ENCODE data around the gene LCN12. TPM values are rescaled to one million over a fixed set of nuclear protein-coding genes. Genes with fewer than 3 reads are reported as not detected.

LCN12 gene, protein sequence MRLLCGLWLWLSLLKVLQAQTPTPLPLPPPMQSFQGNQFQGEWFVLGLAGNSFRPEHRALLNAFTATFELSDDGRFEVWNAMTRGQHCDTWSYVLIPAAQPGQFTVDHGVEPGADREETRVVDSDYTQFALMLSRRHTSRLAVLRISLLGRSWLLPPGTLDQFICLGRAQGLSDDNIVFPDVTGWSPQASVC
- not detected for polyA plus RNA-seq (ENCODE audit: low read depth in 6 of 6)

DNA sequence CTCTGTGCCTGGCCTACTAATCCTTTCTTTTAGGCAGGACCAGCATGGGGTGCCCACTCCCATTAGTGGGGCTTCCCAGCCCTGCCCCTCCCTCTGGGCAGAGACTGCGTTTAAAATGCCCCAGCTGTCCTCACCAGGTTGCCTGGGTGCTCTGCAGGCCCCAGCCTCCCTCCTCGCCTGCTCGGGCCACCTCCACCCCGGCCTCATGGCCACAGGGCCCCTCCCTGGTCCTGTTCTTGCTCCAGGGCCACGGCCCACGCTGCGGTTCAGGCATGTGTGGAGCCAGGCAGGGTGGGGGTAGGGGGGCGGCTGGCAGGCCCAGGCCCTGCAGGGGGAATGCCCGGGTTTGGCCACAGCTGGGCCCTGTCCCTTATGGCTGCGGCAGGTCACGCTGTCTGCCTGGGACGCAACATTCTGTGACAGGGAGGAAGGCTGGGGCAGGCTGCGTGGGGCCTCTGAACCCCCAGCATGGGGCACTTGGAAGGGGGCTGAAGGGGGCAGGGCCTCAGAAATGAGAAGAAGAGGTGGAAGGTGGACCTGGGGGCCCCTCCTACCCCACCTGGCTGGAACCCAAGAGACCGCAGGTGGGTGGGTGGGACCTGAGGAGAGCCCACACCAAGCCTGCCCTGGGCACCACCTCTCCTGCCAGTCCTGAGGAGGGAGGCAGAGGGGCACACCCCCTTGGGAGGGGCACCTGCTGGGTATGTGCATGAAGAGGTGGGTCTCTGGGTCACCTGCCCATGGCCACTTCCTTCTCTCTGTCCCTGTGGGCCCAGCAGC lies at the start of gene LCN12:
TSS of gene LCN12 (plus strand) at position 733 of the 780 bp plus-strand sequence. CDS start 55 bp downstream, outside the sequence.
- Mint-ChIP-seq H3K27me3 (peaks cover 3 to 11% (median 6%) of the 10 kb centered on the region in 3 donors), H3K36me3 (peaks cover 0 to 6% of the 10 kb centered on the region in 2 donors), H3K4me3 (peak within 1 kb of the TSS in 5 of 8 donors; percentile 9 to 88 (median 29)), H3K4me1 (peaks cover 2 to 14% (median 10%) of the 10 kb centered on the region in 3 donors), H3K9me3 (peaks cover 0 to 4% (median 0%) of the 10 kb centered on the region in 7 donors), H3K27ac (no peak within 1 kb of the TSS)
- DNase-seq = no peak
- no peak for ATAC-seq (ENCODE audit: low read depth in 2 of 2)

DNA sequence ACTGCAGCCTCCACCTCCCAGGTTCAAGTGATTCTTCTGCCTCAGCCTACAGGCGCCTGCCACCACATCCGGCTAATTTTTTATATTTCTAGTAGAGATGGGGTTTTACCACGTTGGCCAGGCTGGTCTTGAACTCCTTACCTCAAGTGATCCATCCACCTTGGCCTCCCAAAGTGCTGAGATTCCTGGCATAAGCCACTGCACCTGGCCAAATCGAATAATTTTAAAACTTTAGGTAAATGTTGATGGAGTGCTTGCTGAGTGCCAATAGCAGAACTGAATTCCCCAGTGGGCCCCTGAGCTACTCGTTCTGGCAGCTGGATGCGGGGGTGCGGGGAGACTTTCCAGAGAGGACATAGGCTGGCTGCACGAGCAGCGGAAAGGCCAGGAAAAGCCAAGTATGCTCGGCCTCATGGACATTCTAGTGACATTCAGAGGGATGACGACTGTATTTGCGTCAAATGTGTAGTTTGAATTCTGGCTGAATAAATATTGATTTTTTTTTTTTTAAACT lies 49.0 kb upstream of the LCN12 start:
- peak overlapping the region in 2 of 8 donors; percentile 19 to 44 for H3K4me3 Mint-ChIP-seq
- no peaks in the 10 kb centered on the region for H3K9me3 Mint-ChIP-seq
- peaks cover 20 to 43% (median 27%) of the 10 kb centered on the region in 3 donors for H3K4me1 Mint-ChIP-seq
- no peaks in the 10 kb centered on the region for H3K27me3 Mint-ChIP-seq
- ATAC-seq (ENCODE audit: low read depth in 2 of 2) (no peak), DNase-seq (no peak)
- peak overlapping the region in 5 of 6 donors; percentile 47 to 97 (median 92) for H3K27ac Mint-ChIP-seq
- peaks cover 5 to 7% of the 10 kb centered on the region in 2 donors for H3K36me3 Mint-ChIP-seq

DNA sequence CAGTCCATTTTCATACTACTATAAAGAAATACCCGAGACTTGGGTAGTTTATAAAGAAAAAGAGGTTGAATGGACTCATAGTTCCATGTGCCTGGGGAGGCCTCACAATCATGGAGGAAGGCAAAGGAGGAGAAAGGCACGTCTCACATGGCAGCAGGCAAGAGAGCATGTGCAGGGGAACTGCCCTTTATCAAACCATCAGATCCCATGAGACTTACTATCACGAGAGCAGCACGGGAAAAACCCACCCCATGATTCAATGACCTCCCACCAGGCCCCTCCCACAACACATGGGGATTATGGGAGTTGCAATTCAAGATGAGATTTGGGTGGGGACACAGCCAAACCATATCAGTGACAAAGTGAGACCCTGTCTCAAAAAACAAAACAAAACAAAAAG lies 45.8 kb upstream of the LCN12 start:
- ATAC-seq (ENCODE audit: low read depth in 2 of 2) = no peak
- no peak for DNase-seq
- H3K4me3 Mint-ChIP-seq = peak overlapping the region in 1 of 8 donors; percentile 37
- H3K9me3 Mint-ChIP-seq = no peaks in the 10 kb centered on the region
- H3K4me1 Mint-ChIP-seq = peaks cover 15 to 35% (median 21%) of the 10 kb centered on the region in 3 donors
- H3K27me3 Mint-ChIP-seq = no peaks in the 10 kb centered on the region
- H3K27ac Mint-ChIP-seq = no peak overlapping the region
- H3K36me3 Mint-ChIP-seq = no peaks in the 10 kb centered on the region

DNA sequence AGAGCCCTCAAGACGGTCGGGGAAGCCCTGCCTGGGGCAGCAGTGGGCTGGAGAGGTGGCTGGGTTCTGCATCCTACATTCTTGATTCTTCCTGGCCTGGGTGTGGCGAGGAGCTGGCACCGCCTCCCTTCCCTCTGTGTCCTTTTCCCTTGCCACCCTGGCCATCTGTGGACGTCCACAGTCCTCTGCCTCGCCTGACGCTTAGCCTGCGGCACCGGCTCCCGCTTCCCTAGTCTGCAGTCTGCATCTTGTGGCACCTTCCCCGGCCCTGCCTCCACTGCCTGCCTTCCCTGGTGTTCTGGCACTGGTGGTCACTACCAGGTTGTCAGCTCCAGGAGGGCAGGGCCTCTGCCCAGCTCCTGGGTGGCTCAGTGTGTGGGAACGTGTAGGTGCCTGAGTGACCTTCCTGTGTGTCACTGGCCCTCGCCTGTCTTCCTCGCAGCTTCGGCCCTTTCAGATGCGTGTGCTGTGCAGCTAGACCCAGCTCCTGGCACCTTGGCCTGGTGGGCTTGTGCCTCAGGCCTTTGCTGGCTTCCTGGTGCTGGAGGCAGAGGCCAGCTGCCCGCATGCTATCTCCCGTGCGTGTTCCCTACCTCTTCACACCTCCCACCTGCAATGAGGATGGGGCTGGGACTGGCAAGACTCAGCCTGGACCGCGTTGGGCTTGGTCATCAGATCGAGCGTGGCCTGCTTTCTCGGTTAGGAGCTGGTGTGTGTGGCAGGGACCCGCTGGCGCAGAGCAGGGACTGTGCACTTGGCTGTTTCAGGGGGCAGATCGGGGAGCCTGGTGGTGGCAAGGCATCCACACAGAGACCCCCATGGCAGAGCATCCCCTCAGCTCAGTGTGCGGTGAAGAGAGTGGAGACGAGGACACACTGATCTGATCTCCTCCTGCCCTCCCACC lies 44.8 kb upstream of the LCN12 start:
- no peaks in the 10 kb centered on the region for H3K9me3 Mint-ChIP-seq
- DNase-seq (no peak), ATAC-seq (ENCODE audit: low read depth in 2 of 2) (no peak)
- H3K4me3 Mint-ChIP-seq = peak overlapping the region in 1 of 8 donors; percentile 50
- H3K36me3 Mint-ChIP-seq = no peaks in the 10 kb centered on the region
- H3K27me3 Mint-ChIP-seq = no peaks in the 10 kb centered on the region
- peak overlapping the region in 4 of 6 donors; percentile 29 to 92 (median 61) for H3K27ac Mint-ChIP-seq
- H3K4me1 Mint-ChIP-seq = peaks cover 8 to 25% (median 11%) of the 10 kb centered on the region in 3 donors

DNA sequence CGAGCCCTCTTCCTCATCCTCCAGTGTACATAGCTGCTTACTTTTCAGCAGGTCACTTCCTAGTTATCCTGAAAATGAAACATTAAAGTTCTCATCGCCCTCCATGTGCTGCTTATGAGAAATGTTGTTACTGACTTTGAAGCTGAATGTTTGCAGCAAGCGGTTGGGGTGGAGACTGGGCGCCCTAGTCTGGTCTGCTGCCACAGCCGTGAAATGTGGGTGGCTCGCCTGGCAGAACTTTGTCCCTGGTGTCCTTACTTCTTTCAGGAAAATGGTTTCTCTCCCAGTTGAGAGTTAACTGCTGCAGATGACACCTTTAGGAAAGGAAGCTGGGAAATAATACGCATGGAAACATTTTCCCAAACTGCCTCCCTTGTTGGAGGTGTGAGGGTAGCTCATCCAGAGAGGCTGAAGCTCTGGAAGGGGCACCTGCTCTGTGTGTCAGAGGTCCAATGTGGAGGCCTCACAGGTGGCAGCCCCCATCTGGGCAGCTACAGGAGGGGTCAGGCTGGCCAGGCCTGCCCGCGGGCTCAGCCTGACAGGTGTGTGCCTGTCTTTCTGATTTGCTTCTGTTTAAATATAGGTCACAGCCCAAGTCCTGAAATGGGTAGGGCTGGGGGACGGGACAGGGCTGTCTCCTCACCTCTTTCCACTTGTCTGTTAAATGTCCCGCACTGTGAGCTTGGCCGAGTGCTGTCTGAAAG lies 41.7 kb upstream of the LCN12 start:
- Mint-ChIP-seq H3K36me3 (no peaks in the 10 kb centered on the region), H3K9me3 (no peaks in the 10 kb centered on the region), H3K4me3 (peak overlapping the region in 1 of 8 donors; percentile 18), H3K27me3 (no peaks in the 10 kb centered on the region), H3K4me1 (peaks cover 0 to 8% (median 5%) of the 10 kb centered on the region in 3 donors), H3K27ac (peak overlapping the region in 1 of 6 donors; percentile 26)
- ATAC-seq (ENCODE audit: low read depth in 2 of 2) (no peak), DNase-seq (no peak)

DNA sequence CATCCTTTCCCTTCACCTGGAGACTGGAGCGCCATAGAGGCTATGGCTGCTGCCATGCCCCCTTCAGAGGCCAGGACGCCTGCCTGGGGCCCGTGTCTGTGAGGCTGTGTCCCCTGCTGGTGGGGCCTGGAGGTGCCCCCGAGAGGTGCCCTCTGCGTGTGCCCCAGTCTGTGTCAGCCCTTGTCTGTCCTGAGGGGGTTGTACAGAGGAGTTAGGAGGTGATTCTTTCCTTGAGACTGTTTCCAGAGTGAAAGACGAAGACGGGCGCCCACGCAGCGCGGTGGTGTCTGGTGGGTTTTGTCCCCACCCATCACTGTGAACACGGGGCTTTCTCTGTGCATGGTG lies 41.2 kb upstream of the LCN12 start:
- Mint-ChIP-seq H3K9me3 (no peaks in the 10 kb centered on the region), H3K27me3 (no peaks in the 10 kb centered on the region), H3K4me1 (peaks cover 0 to 9% (median 6%) of the 10 kb centered on the region in 3 donors), H3K36me3 (no peaks in the 10 kb centered on the region), H3K27ac (no peak overlapping the region), H3K4me3 (no peak overlapping the region)
- no peak for DNase-seq
- ATAC-seq (ENCODE audit: low read depth in 2 of 2) = no peak

DNA sequence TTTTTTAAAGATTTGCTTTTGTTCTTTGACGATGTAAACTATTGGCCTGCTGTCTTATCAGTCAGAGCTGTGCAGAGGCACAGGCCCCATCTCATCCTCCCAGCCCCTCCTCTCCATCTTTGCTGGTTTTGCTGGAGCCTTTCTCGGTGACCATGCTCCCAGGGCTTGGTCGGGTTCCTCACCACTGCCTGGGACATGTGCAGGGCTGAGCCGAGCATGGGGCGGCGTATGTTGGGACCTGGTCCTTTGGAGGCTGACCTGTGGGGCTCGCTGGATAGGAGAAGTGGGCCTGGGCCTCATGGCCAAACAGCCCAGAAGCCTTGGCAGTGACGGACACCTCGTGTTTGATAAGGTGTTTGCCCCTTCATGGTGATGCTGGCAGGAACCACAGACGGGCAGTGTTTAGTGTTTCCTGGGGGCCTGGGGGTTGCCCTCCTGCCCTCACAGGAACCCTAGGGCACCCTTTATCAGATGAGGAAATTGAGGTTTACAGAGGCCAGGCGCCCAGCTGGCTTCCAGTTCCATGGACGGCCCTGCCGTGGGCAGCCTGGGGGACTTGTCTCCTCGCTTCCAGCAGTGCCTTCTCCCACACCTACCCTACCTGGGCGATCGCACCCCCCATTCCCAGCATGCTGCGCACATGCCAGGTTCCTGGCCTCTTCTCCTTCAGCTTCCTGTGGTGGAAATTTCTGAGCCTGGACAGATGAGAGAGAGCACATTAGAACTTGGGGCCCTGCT lies 38.2 kb upstream of the LCN12 start:
- H3K36me3 Mint-ChIP-seq = peaks cover 0 to 14% of the 10 kb centered on the region in 2 donors

DNA sequence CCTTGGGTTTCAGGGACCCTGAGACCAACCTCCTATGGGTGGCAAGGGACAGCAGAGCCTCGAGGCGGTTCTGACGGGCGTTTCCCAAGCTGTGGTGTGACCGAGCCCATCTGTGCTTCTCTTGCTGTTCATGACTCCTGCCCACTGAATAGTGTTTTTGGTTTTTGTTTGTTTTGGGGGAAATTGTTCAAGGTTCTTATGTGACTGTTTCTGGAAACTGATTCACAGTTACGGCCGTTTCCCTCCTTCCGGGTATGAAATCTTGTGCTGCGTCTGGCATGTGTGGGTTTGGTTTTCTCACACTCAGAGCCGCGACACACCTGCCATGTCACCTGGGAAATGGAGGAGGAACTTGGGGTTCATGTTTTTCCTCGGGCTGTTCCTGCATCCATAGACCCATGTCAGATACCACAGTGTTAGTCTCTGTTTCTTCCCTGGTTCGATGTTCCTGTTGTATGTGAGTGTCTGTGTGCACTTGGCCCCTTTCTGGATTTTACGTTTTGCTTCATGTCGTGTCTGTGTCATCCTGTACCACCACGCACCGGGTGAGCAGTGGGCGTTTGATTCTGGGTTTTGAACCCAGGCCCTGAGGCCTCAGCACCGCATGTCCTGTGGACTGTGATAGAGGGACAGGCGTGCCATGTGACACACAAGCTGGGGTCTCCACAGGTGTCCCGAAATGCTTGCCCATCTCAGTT lies 36.3 kb upstream of the LCN12 start:
- peaks cover 0 to 22% of the 10 kb centered on the region in 2 donors for H3K36me3 Mint-ChIP-seq
- no peak overlapping the region for H3K4me3 Mint-ChIP-seq
- ATAC-seq (ENCODE audit: low read depth in 2 of 2) (no peak), DNase-seq (no peak)
- peaks cover 0 to 15% (median 4%) of the 10 kb centered on the region in 3 donors for H3K4me1 Mint-ChIP-seq
- no peaks in the 10 kb centered on the region for H3K9me3 Mint-ChIP-seq
- peak overlapping the region in 1 of 6 donors; percentile 49 for H3K27ac Mint-ChIP-seq
- H3K27me3 Mint-ChIP-seq = no peaks in the 10 kb centered on the region

More for the DNA sequence above, 38.2 kb upstream of the LCN12 start:
- Mint-ChIP-seq H3K4me1 (peaks cover 0 to 15% (median 4%) of the 10 kb centered on the region in 3 donors), H3K9me3 (no peaks in the 10 kb centered on the region), H3K27me3 (no peaks in the 10 kb centered on the region), H3K4me3 (no peak overlapping the region), H3K27ac (peak overlapping the region in 1 of 6 donors; percentile 70)
- DNase-seq = no peak
- no peak for ATAC-seq (ENCODE audit: low read depth in 2 of 2)

DNA sequence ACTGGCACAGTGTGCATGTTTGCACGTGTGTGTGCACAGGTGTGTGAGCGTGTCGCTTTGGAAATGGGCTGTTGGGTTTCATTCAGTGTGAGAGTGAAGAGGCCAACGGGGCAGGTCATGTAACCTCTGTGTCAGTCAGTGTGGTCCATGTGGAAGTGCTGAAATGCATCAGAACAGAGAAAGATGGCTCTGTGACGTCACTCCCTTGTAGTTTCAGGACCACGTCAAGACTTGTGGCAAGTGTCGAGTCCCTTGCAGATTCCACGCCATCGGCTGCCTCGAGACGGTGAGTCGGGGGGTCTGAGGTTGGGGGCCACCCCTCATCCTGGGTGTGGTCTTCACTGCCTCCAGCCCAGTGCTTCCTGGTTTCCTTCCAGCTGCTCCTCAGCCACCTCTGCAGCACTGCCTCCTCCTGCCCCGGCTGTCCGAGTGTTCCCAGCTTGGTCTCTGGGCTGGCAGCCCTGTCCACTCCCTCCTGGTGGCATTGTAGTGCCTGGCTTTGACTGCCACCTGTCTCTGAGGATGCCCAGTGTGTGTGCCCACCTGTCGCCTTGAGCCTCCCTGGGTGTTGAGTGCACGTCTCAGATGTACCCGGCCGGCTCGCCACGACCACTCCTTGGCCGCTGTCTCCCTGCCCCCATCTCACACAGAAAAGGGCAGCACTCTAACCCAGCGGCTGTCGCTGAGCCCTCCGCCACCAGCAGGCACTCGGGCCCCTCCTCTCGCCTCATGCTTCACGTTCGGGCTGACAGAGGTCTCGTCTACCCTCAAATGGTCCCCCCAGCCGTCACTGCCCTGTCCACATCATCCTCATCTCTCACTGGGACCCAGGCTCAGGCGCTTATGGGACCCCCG lies 35.5 kb upstream of the LCN12 start:
- Mint-ChIP-seq H3K9me3 (no peaks in the 10 kb centered on the region), H3K27me3 (no peaks in the 10 kb centered on the region), H3K4me3 (no peak overlapping the region), H3K27ac (peak overlapping the region in 1 of 6 donors; percentile 36), H3K36me3 (peaks cover 0 to 22% of the 10 kb centered on the region in 2 donors), H3K4me1 (peaks cover 0 to 15% (median 4%) of the 10 kb centered on the region in 3 donors)
- DNase-seq (no peak), ATAC-seq (ENCODE audit: low read depth in 2 of 2) (no peak)

DNA sequence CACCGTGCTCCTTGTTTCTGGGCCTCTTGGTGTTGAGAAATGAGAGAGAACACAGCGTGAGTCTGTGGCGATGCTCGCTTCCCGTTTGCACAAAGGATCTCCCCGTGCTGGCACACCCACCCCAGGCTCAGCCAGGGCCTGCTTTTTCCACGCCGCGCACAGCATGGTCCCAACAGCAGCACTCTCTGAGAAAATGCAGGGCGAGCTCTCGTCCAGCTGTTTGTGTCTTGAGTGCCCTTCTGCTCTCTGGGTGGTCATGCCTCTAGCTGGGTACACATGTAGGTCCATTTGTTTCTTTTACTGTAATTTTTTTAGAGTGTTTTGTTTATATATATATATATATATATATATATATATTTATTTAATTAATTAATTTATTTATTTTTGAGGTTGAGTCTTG lies 34.2 kb upstream of the LCN12 start:
- no peak for ATAC-seq (ENCODE audit: low read depth in 2 of 2)
- Mint-ChIP-seq H3K27ac (no peak overlapping the region), H3K9me3 (no peaks in the 10 kb centered on the region), H3K4me1 (peaks cover 4 to 16% (median 5%) of the 10 kb centered on the region in 3 donors), H3K36me3 (peaks cover 0 to 22% of the 10 kb centered on the region in 2 donors), H3K4me3 (no peak overlapping the region), H3K27me3 (no peaks in the 10 kb centered on the region)
- DNase-seq = no peak

DNA sequence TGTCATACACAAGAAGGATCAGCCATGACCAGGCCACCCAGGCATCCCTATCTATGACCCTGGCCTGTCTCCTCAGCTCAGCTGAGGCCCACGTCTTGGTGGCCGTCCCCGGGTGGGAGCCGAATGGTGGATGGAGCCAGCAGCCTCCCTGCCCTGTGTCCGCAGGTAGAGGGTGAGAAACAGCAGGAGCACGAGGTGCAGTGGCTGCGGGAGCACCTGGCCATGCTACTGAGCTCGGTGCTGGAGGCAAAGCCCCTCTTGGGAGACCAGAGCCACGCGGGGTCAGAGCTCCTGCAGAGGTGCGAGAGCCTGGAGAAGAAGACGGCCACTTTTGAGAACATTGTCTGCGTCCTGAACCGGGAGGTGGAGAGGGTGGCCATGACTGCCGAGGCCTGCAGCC lies 32.0 kb upstream of the LCN12 start:
- H3K4me1 Mint-ChIP-seq = peaks cover 4 to 20% (median 10%) of the 10 kb centered on the region in 3 donors
- no peak for ATAC-seq (ENCODE audit: low read depth in 2 of 2)
- no peak for DNase-seq
- no peaks in the 10 kb centered on the region for H3K9me3 Mint-ChIP-seq
- peak overlapping the region in 2 of 6 donors; percentile 13 to 86 for H3K27ac Mint-ChIP-seq
- H3K36me3 Mint-ChIP-seq = peaks cover 0 to 22% of the 10 kb centered on the region in 2 donors
- H3K4me3 Mint-ChIP-seq = peak overlapping the region in 1 of 8 donors; percentile 69
- H3K27me3 Mint-ChIP-seq = no peaks in the 10 kb centered on the region

Data from naive B cell (primary cell).